Pons (tissue), 1 donor: ENCODE measurements around the gene DNAH2.

Experiments
- DNase-seq: peaks from one replicate; pipeline ENCODE4 v3.0.0-alpha.2; 2016; ENCODE audit warnings: low spot score

The DNAH2 gene

DNA sequence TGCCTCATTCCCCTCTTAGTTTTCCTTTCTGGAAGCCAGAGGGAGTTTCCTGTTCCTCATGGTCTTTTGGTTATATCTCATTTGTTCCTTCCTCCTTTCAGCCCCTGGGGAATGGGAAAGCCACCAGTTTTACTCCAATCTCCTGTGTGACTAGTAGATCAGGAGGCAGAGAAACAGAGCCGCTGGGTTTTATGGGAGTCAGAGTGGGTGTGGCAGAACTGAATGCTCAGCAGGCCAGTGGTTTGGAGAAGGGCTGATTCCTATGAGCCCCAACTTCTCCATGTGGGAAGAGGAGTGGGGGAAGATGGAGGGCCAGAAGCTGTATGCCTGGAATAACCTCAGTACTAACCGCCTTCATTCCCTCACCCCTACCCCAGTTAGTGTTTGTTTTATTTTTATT is 4.1 kb downstream of the DNAH2 start:
- DNase-seq: no peak

DNA sequence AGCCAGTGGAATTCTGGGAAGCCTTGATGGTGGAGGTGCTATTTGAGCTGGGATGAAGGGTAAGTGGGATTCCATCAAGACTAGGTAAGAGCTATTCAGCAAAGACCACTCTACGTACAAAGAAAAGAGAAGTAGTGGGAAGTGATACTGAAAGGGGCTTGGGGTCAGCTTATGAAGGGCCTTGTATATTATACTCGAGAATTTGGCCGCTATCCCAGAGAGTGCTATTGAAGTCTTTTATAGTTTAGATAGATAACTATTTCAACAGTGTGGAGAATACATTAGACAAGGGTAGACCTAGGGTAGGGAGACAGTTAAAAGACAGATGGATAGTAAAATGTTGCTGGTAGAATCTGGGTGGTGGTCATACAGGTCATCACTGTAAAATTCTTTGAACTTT is 10.3 kb downstream of the DNAH2 start:
- DNase-seq: no peak

DNA sequence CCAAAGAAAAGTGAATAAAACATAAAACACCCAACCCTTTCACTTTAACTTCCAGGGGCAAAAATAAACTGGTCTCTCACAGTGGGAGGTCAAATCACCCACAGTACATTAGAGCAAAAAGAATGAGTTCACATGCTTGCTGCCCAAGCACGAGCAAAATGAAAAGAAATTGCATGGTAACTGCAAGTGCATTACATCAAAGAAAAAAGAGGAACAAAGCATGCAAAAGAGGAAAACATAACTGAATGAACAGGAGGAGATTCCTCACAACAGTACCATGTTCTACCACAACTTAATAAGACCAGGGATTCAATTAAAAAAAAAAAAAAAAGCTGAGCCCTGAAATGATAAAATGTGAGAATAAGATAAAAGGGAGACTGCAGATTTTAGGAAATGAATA is 12.3 kb downstream of the DNAH2 start:
- DNase-seq: no peak

DNA sequence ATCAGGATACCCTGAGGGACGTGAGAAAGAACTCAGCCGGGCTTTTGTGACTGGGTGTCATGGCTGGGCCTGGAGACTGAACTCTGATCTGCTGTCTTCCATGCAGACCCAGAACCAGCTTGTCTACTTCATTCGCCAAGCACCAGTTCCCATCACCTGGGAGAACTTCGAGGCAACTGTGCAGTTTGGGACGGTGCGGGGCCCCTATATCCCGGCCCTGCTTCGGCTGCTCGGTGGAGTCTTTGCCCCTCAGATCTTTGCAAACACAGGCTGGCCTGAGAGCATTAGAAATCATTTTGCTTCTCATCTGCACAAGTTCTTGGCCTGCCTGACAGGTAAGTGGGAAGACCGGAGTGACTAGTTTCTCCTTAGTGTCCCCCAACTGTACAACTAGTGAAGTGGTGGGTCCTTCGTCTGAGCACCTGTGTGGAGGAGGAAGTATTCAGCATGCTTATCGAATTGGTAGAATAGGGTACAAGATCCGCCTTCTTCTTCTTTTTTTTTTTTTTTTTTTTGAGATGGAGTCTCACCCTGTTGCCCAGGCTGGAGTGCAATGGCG is 15.5 kb downstream of the DNAH2 start:
- no peak for DNase-seq

DNA sequence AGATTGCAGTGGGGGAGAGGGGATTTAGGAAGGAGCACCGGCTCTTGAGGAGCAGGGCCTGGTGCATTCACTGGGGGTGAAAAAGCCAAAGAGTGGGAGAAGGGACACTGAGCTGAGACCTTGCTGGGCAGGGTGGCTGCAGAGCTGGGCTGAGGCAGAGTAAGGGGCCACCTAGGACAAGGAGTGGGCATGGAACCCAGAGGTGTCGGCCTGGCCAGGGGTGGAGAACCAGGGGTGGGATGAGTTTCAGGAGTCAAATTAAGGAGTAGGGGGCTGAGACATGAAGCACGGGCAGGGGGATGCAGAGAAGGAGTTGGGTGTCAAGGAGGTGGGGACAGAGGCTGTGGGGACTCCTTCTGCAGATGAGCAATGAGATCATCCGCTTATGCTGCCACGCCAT is 20.1 kb downstream of the DNAH2 start:
- no peak for DNase-seq

DNA sequence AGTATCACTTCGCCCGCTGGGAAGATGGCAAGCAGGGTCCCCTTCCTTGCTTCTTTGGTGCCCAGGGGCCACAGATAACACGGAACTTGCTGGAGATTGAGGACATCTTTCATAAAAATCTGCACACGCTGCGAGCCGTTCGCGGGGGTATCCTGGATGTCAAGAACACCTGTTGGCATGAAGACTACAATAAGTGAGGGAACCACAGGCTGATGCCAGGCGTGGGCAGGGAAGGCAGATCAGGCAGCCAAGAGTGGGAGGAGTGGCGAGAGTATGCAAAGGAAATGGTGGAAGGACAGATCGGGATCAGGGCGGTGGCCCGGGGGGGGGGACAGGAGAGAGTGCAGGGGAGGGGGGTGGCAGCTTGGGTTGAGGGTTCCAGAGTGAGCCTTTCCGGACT is 22.2 kb downstream of the DNAH2 start:
- DNase-seq: no peak

DNA sequence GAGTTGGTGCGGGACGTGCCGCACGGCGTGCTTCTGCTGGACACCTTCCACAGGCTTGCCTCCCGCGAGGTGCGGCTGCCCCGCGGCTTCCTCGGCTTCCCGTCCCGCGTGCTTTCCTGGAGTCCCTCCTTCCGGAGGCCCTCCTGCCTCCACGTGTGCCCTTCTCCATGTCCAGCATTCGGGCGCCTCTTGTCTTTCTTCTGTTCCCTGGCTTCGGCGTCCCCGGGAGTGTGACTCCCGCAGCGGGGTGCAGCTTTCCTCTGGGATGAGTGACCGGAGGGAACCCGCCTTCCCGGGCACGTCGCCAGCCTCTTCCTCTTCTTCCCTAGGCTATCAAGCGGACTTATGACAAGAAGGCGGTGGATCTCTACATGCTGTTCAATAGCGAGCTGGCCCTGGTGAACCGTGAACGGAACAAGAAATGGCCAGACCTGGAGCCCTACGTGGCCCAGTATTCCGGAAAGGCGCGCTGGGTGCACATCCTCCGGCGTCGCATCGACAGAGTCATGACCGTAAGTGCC is 23.0 kb downstream of the DNAH2 start:
- DNase-seq: no peak

DNA sequence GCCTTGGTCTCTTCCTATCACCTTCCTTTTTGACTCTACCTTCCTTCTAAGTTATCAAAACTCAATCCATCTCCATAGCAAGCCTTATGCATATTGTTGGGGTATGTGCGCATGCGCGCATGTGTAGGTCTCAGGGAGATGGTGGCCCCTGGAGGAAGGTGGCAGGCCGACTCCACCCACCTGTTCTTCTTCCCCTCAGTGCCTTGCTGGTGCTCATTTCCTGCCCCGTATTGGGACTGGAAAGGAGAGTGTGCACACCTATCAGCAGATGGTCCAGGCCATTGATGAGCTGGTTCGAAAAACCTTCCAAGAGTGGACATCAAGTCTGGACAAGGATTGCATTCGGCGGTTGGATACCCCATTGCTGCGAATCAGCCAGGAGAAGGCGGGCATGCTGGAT is 25.2 kb downstream of the DNAH2 start:
- DNase-seq: no peak

DNA sequence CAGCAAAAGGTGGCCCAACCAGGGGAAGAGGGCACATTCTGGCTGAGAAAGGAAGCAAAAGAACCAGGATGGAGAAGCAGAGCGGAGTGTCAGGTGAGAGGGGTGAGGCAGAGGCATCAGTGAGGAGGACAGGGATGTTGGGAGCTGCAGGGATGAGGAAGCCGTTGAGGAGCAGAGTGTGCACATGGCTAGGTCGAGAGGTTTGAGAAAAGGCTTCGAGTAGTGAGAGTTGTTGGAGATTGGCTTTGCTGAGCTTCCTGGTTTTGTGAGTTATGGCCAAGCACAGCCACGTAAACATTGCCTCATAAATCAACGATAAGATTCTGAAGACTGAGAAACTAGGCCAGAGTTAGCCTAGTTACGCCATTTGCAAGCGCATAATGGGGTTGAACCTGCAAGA is 26.9 kb downstream of the DNAH2 start:
- no peak for DNase-seq

DNA sequence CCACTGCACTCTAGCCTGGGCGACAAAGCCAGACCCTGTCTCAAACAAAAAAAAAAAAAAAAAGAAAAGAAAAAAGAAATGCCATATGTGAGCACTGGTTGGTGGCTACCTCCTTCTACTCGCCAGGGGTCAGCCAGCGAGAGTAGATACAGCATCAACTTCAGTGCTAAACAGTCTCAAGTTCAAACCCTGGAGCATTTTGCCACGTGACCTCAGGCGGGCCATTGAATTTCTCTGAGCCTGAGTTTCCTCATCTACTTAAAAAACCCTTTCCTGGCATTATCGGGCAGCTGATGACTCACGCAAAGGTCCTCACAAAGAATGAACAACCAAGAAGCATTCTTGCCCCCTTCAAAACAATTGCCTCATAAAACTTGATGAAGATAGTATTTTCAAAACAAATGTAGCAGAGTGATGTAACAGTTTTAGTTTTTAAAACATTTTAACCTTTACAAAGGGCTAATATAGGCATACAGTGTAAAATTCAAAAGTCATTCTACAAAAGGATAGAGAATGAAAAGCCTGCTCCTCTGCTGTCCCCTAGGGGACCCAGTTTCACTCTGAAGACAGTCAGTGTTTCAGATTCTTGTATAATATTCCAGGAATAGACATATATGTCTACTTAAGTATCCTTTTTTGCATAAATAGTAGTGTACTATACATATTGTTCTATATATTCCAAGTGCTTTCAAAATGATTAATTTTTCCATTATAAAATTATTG is 28.4 kb downstream of the DNAH2 start:
- no peak for DNase-seq

DNA sequence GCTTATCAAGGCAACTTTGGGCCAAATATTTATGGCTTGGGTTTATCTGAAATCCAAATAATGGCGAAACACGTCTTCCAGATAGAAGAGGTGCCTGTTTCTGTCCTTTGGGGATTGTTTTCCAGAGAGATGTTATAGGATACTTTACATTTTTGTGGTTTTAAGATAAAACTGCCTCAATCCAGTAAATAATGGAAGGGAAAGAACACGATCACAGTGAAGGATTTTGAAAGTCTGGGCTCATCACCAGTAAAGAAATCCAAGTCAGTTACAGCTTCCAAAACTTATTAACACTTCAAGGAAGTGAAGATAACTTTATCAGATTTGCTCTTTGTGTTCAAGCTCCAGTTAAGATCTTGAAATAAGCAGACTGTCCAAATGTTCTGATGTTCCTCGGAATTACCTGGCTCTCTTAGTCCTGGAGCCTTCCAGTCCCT is 30.1 kb downstream of the DNAH2 start:
- DNase-seq: no peak

DNA sequence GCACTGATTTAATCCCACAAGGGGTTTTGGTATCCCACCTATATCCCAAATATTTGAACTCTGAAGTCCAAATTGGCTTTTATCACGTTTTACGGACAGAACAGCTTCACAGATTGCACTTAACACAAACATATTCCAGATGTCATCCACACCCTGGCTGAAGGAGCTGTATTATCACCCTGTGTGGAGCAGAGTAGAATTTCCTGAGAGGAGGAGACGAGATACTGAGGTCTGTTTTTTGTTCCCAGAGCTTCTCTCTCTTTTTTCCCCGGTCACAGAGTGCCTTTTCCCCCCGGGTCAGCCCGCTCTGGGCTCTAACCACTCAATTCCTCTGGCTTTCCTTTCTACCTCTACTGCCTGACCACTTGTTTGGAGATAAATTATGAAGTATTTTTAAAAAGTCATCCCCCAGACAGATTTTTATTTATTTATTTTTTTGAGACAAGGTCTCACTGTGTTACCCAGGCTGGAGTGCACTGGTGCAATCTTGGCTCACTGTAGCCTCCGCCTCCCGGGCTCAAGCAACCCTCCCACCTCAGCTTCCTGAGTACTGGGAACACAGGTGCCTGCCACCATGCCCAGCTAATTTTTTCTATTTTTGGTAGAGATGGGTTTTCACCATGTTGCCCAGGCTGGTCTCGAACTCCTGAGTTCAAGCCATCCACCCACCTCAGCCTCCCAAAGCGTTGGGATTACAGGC is 30.7 kb downstream of the DNAH2 start:
- DNase-seq: no peak

DNA sequence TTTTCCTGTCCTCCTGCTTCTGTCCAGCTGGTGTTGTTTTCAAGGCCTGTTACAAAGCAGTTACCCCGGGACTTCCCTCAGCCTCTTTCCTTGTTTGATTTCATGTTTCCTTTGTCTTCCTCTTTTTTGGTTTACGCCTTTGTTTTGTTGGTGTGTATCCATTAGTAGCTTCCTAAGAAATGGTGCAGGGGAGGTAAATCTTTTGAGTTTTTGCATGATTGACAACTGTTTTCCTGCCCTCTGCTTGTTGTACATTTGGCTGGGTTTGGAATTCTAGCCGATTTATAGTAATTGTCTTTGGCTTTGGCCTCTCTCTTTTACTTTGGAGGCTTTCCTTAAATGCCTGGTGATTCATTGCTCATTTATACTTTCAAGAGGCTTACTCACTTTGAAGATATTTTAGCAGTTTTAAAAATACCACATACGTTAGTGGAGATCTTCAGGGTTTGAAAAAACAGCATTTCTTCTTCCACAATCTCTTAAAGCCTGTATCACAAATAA is 32.8 kb downstream of the DNAH2 start:
- DNase-seq: no peak

DNA sequence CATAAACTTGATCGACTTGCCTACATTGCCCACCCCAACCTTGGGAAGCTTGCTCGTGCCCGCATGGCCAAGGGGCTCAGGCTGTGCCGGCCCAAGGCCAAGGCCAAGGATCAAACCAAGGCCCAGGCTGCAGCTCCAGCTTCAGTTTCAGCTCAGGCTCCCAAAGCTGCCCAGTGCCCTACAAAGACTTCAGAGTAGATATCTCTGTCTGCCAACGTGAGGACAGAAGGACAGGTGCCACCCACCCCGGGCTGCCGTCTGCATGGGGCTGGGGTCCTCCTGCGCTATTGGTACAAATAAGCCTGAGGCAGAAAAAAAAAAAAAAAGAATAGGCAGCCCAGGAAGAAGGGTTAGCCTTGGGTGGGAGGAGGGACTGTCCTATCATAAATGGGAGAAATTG is 37.1 kb downstream of the DNAH2 start:
- DNase-seq: no peak

DNA sequence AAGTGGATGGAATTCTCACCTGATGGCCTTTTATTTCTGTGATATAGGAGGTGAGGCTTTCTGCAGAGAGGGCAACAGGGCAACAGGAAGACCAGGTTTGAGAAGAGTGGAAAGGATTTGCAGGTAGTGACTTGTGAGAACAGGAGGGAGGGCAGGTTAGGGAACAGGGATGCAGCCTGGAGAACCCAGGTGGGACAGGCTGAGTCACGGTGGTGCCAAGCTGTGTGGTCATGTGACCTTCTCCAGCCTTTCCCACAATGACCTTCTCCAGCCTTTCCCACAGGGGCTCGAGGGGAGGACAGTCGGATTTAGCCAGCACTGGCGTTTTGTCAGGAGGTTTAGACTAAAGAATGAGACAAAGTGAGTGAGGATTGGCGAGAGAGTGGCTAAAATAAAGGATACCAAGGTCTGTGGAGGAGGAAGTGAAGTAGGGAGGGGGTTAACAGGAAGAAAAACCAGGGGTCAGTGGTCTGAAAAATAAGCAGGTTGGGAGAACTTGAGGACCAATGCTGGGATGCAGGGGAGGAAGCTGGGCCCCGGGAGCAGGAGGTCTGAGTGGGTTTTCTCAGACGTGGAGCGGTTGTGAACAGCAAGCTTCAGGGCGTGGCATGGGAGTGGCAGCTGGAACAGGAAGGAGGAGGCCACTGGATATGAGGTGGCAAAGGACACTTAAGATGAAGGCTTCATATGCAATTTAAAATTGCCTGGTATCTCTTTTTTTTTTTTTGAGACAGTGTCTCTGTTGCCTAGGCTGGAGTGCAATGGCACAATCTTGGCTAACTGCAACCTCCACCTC is 37.7 kb downstream of the DNAH2 start:
- no peak for DNase-seq

DNA sequence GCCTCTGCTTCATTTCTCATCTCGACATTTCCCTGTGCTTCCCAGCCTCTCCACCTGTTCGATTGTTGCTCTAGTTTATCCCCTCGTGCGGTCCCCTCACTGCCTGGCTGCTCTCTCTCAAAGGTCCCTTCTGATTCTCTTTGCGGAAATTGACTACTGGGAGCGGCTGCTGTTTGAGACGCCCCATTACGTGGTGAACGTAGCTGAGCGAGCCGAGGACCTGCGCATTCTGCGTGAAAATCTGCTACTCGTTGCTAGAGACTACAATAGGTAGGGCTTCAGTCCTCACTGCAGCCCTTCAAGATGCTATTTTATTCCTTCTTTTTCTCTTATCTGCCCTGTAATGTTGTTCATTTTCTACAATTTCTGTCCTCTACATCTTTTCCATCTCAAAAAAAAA is 39.4 kb downstream of the DNAH2 start:
- no peak for DNase-seq

DNA sequence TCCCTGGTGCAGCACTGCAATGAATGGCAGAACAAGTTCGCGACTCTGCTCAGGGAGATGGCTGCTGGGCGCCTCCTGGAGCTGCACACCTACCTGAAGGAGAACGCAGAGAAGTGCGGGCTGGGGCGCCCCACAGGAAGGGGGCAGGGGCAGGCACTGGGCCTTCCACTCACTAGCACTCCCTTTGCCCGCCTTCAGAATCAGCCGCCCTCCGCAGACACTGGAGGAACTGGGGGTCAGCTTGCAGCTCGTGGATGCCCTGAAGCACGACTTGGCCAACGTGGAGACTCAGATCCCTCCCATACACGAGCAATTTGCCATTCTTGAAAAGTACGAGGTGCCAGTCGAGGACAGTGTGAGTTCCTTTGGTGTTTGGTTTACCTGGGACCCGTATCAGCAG is 46.4 kb downstream of the DNAH2 start:
- no peak for DNase-seq

DNA sequence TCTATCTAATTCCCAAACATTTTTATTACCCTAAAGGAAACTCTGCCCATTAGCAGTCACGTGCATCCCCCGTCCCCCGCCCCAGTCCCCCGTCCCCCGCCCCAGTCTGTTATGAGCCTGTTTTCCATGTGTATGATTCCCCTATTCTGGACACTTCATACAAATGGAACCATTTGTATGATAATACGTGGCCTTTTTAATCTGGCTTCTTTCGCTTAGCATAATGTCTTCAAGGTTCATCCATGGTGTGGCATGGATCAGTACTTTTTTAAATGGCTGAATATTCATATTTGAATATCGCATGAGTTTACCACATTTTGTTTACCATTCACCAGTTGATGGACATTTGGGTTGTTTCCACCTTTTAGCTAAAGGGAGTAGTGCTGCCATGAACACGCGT is 49.5 kb downstream of the DNAH2 start:
- no peak for DNase-seq

DNA sequence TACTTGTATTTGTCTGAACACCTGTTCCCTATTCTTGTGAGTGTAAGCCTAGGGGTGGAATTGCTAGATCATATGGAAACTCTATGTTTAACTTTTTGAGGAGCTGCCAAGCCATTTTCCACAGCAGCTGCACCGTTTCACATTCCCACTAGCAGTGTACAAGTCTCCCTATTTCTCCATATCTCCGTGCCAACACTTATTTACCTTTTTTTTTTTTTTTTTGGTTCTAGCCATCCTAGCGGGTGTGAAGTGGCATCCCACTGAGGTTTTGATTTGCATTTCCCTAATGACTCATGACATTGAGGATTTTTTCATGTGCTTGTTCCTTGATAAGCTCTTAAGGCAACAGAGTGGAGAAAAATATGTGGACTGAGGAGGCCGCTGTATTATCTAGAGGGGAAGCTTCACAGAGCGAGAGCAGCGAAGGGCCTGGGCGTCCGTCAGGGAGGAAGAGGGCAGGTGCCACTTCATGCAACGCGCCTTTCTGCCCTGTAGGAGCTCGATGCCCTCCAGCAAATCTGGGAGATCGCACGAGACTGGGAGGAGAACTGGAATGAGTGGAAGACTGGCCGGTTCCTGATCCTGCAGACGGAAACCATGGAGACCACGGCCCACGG is 50.0 kb downstream of the DNAH2 start:
- DNase-seq: no peak

DNA sequence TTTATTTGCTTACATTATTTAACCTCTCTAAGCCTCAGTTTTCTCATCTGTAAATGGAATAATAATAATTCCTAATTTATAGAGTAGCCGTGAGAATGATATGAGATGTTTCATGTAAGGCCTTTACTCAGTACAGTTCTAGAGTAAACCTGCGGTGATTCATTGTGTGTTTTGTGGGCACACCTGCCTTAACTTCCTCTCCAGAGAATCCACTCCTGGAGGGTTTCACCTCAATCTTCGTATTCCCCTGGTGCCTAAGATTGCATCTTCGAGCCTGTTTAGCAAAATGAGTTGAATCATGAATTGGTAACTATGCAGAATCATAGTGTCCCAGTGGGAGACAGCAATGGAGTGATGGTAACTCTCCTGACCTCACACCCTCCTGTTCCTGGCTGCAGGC is 52.3 kb downstream of the DNAH2 start:
- no peak for DNase-seq

DNA sequence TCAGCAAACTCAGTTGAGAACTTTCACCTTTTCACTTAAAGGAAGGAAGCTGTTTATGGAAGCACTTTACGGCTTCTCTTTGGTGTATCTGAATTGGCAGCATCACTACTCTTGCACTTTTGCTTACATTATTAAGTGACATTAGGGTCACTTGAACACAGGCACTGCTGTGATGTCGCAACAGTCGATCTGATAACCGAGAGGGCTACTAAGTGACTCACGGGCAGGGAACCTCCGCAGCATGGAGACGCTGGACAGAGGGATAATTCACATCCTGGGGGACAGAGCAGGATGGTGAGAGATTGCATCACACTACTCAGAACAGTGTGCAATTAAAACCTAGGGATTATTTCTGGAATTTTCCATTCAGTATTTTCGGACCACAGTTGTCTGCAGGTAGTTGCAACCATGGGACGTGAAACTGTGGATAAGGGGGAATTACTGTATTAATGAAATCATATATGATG is 56.5 kb downstream of the DNAH2 start:
- DNase-seq: no peak

DNA sequence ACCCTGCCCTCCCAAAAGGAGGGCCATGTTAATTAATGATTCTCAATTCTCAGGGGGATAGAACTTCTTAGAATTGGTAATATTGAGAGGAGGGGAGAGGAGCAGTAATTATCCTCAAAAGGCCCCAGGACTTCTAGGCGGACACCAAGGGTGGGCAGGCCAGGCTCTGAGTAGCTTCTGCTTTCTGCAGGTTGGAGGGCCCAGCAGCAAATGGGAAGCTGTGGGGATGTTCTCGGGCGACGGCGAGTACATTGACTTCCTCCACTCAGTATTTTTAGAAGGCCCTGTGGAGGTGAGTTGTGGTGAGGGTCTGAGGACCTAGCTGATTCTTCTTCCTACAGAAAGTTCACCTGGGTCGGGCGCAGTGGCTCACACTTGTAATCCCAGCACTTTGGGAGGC is 57.5 kb downstream of the DNAH2 start:
- no peak for DNase-seq
